ENCODE measurements around the gene SCUBE1. TPM values are rescaled to one million over a fixed set of nuclear protein-coding genes. Genes with fewer than 3 reads are reported as not detected.

Gene SCUBE1
- total RNA-seq, 2 experiments from 2014 or later = 0.07 TPM; not detected in 1

- peak; percentile 42 for DNase-seq
- ChIA-PET POLR2A (no interaction called here), CTCF (no interaction called here)
- Mint-ChIP-seq H3K36me3 (ENCODE audit: low read depth) (no peaks in the 10 kb centered on the region), H3K27me3 (no peaks in the 10 kb centered on the region), H3K27ac (peak overlapping the region; percentile 38), H3K9me3 (no peaks in the 10 kb centered on the region), H3K4me3 (no peak overlapping the region), H3K4me1 (ENCODE audit: low read depth) (peaks cover 8% of the 10 kb centered on the region)
- intact Hi-C loops (cut with micrococcal nuclease) = no loop called here
- TF ChIP-seq CTCF (IDR thresholded peaks at IDR 0.05) = no peak
- ATAC-seq = peak; percentile 63
Measured at GRCh38 chr22:43205748-43206508, 137.2 kb downstream of the SCUBE1 start.

GRCh38 chr22:43205261-43205691, 137.9 kb downstream of the SCUBE1 start:
- DNase-seq (peak; percentile 16), ATAC-seq (peak; percentile 31)
- Mint-ChIP-seq H3K4me1 (ENCODE audit: low read depth) (peaks cover 8% of the 10 kb centered on the region), H3K36me3 (ENCODE audit: low read depth) (no peaks in the 10 kb centered on the region), H3K9me3 (no peaks in the 10 kb centered on the region), H3K27ac (no peak overlapping the region), H3K27me3 (no peaks in the 10 kb centered on the region), H3K4me3 (no peak overlapping the region)
- intact Hi-C loops (cut with micrococcal nuclease) = no loop called here
- POLR2A ChIA-PET = no interaction called here
- CTCF ChIA-PET = no interaction called here
- TF ChIP-seq CTCF (IDR thresholded peaks at IDR 0.05) = no peak

- no peak for DNase-seq
- TF ChIP-seq CTCF (IDR thresholded peaks at IDR 0.05) = no peak
- no peaks in the 10 kb centered on the region for H3K9me3 Mint-ChIP-seq
- no peak overlapping the region for H3K4me3 Mint-ChIP-seq
- POLR2A ChIA-PET = no interaction called here
- no peaks in the 10 kb centered on the region for H3K27me3 Mint-ChIP-seq
- intact Hi-C loops (cut with micrococcal nuclease) = no loop called here
- CTCF ChIA-PET = no interaction called here
- ATAC-seq = no peak
- no peaks in the 10 kb centered on the region for H3K36me3 Mint-ChIP-seq (ENCODE audit: low read depth)
- H3K27ac Mint-ChIP-seq = no peak overlapping the region
- H3K4me1 Mint-ChIP-seq (ENCODE audit: low read depth) = peaks cover 8% of the 10 kb centered on the region
Measured at GRCh38 chr22:43203471-43203981, 139.6 kb downstream of the SCUBE1 start.

GRCh38 chr22:43202756-43203410, 140.3 kb downstream of the SCUBE1 start:
- ATAC-seq (no peak), DNase-seq (no peak)
- Mint-ChIP-seq H3K4me1 (ENCODE audit: low read depth) (peaks cover 8% of the 10 kb centered on the region), H3K4me3 (no peak overlapping the region), H3K36me3 (ENCODE audit: low read depth) (no peaks in the 10 kb centered on the region), H3K27ac (no peak overlapping the region), H3K9me3 (no peaks in the 10 kb centered on the region), H3K27me3 (no peaks in the 10 kb centered on the region)
- intact Hi-C loops (cut with micrococcal nuclease) = no loop called here
- CTCF ChIA-PET = interaction anchor here (0.9 kb wide), 1 partner anchor 15 kb away, joined by 3 read pairs; no protein-coding TSS in a partner anchor
- POLR2A ChIA-PET = no interaction called here
- TF ChIP-seq CTCF (IDR thresholded peaks at IDR 0.05) = no peak

GRCh38 chr22:43202326-43202725, 140.8 kb downstream of the SCUBE1 start:
- Mint-ChIP-seq H3K27ac (no peak overlapping the region), H3K27me3 (no peaks in the 10 kb centered on the region), H3K9me3 (no peaks in the 10 kb centered on the region), H3K4me3 (no peak overlapping the region), H3K4me1 (ENCODE audit: low read depth) (peaks cover 8% of the 10 kb centered on the region), H3K36me3 (ENCODE audit: low read depth) (no peaks in the 10 kb centered on the region)
- DNase-seq (no peak), ATAC-seq (no peak)
- no peak for TF ChIP-seq CTCF (IDR thresholded peaks at IDR 0.05)
- intact Hi-C loops (cut with micrococcal nuclease) = no loop called here
- ChIA-PET POLR2A (no interaction called here), CTCF (interaction anchor here (0.9 kb wide), 1 partner anchor 15 kb away, joined by 3 read pairs; no protein-coding TSS in a partner anchor)
